ENCODE results near the gene ID2. TPM values are rescaled to one million over a fixed set of nuclear protein-coding genes. Genes with fewer than 3 reads are reported as not detected.

The ID2 gene
- total RNA-seq, 2 donors from 2014 or later: 172 to 238 TPM

GRCh38 chr2:8656811-8657210, 25.0 kb upstream of the ID2 start:
- H3K27ac ChIP-seq: no peak overlapping the region
- H3K4me1 ChIP-seq (replicated peaks): no peaks in the 10 kb centered on the region
- DNase-seq (ENCODE audit: low spot score): no peak
- intact Hi-C loops (cut with DNase I): no loop called here
- no peak for TF ChIP-seq CTCF (IDR thresholded peaks at IDR 0.05)
- no peak overlapping the region for H3K4me3 ChIP-seq
- WGBS: 88% methylated on average over 4 of the region's 4 CpGs
- no peaks in the 10 kb centered on the region for H3K27me3 ChIP-seq (replicated peaks; ENCODE audit: insufficient read depth)
- no peaks in the 10 kb centered on the region for H3K36me3 ChIP-seq
- no peaks in the 10 kb centered on the region for H3K9me3 ChIP-seq

DNA sequence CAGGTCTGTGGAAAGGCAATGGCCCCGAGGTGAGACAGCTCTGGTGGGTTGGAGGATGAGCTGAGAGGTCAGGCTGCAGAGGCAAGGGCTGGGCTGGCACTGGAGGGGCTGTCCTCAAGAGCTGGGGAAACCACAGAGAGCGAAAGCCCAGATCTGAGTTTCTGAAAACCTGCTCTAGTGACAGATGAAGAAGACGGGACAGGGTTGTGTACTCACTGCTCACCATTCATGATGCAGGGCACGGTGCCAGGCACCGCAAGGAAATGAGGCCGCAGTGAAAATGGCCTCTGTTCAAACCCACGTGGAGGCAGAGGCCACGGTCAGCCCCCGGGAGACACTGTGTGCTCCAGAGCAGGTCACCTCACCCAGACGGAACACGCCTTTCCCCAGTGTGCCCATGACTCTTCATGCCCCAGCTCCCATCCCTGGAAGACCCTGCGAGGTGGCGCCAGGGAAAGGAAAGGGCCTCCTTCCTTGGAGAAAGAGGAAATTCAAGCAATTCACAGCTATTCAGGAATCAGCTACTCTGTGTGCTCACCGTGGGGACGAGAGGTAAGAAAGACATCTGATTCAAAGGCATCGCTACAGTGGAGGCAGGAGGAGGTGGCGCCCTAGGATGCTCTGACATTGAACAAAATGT, 24.3 kb upstream of the ID2 start:
- Histone ChIP-seq H3K27me3 (replicated peaks; ENCODE audit: insufficient read depth) (no peaks in the 10 kb centered on the region), H3K27ac (no peak overlapping the region), H3K4me3 (no peak overlapping the region), H3K4me1 (replicated peaks) (no peaks in the 10 kb centered on the region), H3K9me3 (no peaks in the 10 kb centered on the region), H3K36me3 (no peaks in the 10 kb centered on the region)
- 80% methylated on average over 16 of the region's 17 CpGs for WGBS
- intact Hi-C loops (cut with DNase I): no loop called here
- no peak for TF ChIP-seq CTCF (IDR thresholded peaks at IDR 0.05)
- DNase-seq (ENCODE audit: low spot score): no peak

- Histone ChIP-seq H3K4me3 (no peak overlapping the region), H3K9me3 (no peaks in the 10 kb centered on the region), H3K27ac (no peak overlapping the region), H3K27me3 (replicated peaks; ENCODE audit: insufficient read depth) (no peaks in the 10 kb centered on the region), H3K4me1 (replicated peaks) (no peaks in the 10 kb centered on the region), H3K36me3 (no peaks in the 10 kb centered on the region)
- DNase-seq (ENCODE audit: low spot score): no peak
- 97% methylated on average over 22 of the region's 22 CpGs for WGBS
- intact Hi-C loops (cut with DNase I): no loop called here
- no peak for TF ChIP-seq POLR2AphosphoS5 (IDR thresholded peaks at IDR 0.05)
- no peak for TF ChIP-seq CTCF (IDR thresholded peaks at IDR 0.05)
- no peak for TF ChIP-seq POLR2A (IDR thresholded peaks at IDR 0.05)
Measured at GRCh38 chr2:8658064-8658862, 23.6 kb upstream of the ID2 start.

GRCh38 chr2:8659092-8659734, 22.6 kb upstream of the ID2 start:
- intact Hi-C loops (cut with DNase I): no loop called here
- no peak for TF ChIP-seq POLR2AphosphoS5 (IDR thresholded peaks at IDR 0.05)
- no peak for TF ChIP-seq POLR2A (IDR thresholded peaks at IDR 0.05)
- TF ChIP-seq CTCF (IDR thresholded peaks at IDR 0.05): no peak
- no peaks in the 10 kb centered on the region for H3K27me3 ChIP-seq (replicated peaks; ENCODE audit: insufficient read depth)
- H3K4me1 ChIP-seq (replicated peaks): no peaks in the 10 kb centered on the region
- no peak for DNase-seq (ENCODE audit: low spot score)
- H3K9me3 ChIP-seq: no peaks in the 10 kb centered on the region
- H3K36me3 ChIP-seq: no peaks in the 10 kb centered on the region
- no peak overlapping the region for H3K27ac ChIP-seq
- no peak overlapping the region for H3K4me3 ChIP-seq
- WGBS: 70% methylated on average over 10 of the region's 10 CpGs
